GM10266 (cell line): ENCODE data around the gene GMDS.

Experiments
- DNase-seq: peaks from one replicate; pipeline ENCODE4 v3.0.0; 2012; ENCODE audit errors: extremely low spot score
- CTCF ChIP-seq: IDR thresholded peaks from 2 replicates; pipeline ENCODE4 v1.5.1; 2012; ENCODE audit warnings: mild to moderate bottlenecking, low read depth; ENCODE audit not compliant: control insufficient read depth, insufficient read depth; ENCODE audit errors: missing control alignments

The GMDS gene

GRCh38 chr6:2245103-2245876 lies at the start of gene GMDS:
GMDS (minus strand) TSS chr6:2245605.
- TF ChIP-seq CTCF, result peak; percentile 1
- DNase-seq, result peak; percentile 97

- no peak for TF ChIP-seq CTCF
- no peak for DNase-seq
These were observed 40.1 kb upstream of the GMDS start for GRCh38 chr6:2285510-2285909.

DNA sequence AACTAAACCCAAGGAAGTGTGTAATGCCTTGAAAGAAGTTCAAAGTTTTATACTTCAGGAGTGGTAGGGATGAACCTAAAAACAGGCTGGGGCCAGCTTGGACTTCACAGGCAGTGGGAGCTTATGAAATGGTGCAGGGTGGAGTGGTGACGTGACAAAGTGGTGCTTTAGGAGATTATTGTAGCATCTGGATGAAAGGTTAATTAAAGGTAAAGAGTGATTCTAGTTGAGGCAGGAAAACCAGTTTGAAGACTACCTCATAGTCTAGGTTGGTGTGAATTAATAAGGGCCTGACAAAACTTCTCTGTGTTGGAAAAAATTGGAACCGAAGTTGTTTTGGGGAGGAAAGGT lies 30.5 kb upstream of the GMDS start:
- no peak for DNase-seq
- TF ChIP-seq CTCF, result no peak

- no peak for DNase-seq
These were observed 29.8 kb upstream of the GMDS start for GRCh38 chr6:2274981-2275891.

DNA sequence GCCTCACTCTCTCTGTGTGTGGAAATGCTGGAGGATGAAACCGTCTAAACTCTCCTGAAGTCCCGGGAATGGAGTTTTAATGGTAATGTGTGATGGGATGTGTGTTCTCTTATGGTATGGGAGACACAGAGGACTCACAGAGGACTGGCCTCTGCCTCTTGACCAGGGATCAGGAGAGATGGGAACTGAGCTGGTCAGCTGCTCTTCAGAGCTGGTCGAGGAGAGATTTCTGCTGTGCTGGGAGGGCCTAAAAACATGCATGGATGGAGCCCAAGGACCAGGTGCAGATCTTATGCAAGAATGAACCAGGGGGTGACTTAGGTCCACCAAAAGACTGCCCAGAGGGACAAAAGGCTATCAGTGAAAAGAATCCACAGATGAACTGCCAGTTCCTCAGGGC lies 27.3 kb upstream of the GMDS start:
- no peak for DNase-seq
- no peak for TF ChIP-seq CTCF

More at GRCh38 chr6:2274981-2275891, 29.8 kb upstream of the GMDS start:
- no peak for TF ChIP-seq CTCF

DNA sequence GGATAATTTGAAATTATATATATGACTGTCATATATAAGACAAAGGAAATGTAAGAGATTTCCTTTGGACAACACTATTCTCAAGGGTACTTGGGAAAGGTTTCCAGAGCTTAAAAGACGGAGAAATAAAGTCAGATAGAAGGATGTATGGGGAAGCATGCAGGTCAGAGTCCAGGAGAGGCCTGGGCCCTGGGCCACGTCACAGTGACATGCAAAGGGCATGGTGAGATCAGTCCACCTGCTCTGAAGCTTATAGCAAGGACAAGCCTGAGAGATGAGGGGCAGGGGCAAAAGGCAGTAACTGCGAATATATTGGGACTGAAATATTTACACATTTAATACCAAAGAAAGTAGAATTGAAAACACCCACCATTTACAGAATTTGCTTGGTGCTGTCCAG lies 24.6 kb upstream of the GMDS start:
- no peak for TF ChIP-seq CTCF

GRCh38 chr6:2266841-2267240 lies 21.4 kb upstream of the GMDS start:
- DNase-seq, result no peak
- no peak for TF ChIP-seq CTCF

More for the DNA sequence above, 24.6 kb upstream of the GMDS start:
- no peak for DNase-seq
